Endothelial cell of umbilical vein (primary cell): ENCODE measurements around the gene POC5. TPM values are rescaled to one million over a fixed set of nuclear protein-coding genes. Genes with fewer than 3 reads are reported as not detected.

Experiments used
- Bru-seq: library from RNA; stranded (reverse); fragments of 400-500 nt; gene quantifications from one replicate; lab custom pipeline; 2021; lab: Mats Ljungman, UMichigan
- BruChase-seq, 2 experiments: library from RNA; stranded (reverse); fragments of 400-500 nt; gene quantifications; one replicate each; lab custom pipeline; 2021; lab: Mats Ljungman, UMichigan
- BruUV-seq: library from RNA; stranded (reverse); fragments of 400-500 nt; replicated peaks from 2 replicates; lab custom pipeline; 2021; lab: Mats Ljungman, UMichigan
- CTCF ChIA-PET: fragments of 300-600, 350-600 bp; sonication (Branson Sonifier 250); formaldehyde crosslinking; loops from one replicate; lab custom pipeline; 2021; ENCODE audit warnings: antibody characterized with exemption, inconsistent platforms; lab: Charles Lee
- POLR2A ChIA-PET: fragments of 300-600, 350-600 bp; sonication (Branson Sonifier 250); formaldehyde crosslinking; loops from one replicate; lab custom pipeline; 2021; ENCODE audit warnings: antibody characterized with exemption, inconsistent platforms; lab: Charles Lee
- DNase-seq: peaks from one replicate; pipeline ENCODE4 v3.0.0-alpha.2; 2011; ENCODE audit warnings: low read depth, low spot score
- FAIRE-seq: peaks from 2 replicates; lab custom pipeline; 2011; peaks lifted over from hg19 to GRCh38; lab: Jason Lieb, UNC
- H2AFZ ChIP-seq: 2 replicates; pipeline ENCODE4 v1.6.0; 2012; ENCODE audit warnings: low read depth, low read length, control low read depth, inconsistent platforms
- H3K27ac ChIP-seq: 2 replicates; pipeline ENCODE4 v1.5.1; 2011; ENCODE audit warnings: low read depth, mild to moderate bottlenecking, control low read depth, low read length, moderate library complexity; ENCODE audit not compliant: insufficient read depth
- H3K27me3 ChIP-seq, 2 experiments: 2 replicates each; pipeline versions ENCODE4 v1.6.0 to v1.6.1; 2011; ENCODE audit warnings: low read length in 2 of 2, mixed read lengths in 1 of 2; ENCODE audit not compliant: control insufficient read depth in 2 of 2, insufficient read depth in 2 of 2
- H3K36me3 ChIP-seq, 2 experiments: 2 replicates in 1 of 2; 3 replicates in 1 of 2; pipeline ENCODE4 v1.5.1; 2011; ENCODE audit warnings: low read length in 2 of 2, mild to moderate bottlenecking in 1 of 2, moderate library complexity in 1 of 2; ENCODE audit not compliant: control insufficient read depth in 2 of 2, insufficient read depth in 2 of 2; ENCODE audit errors: extremely low read depth in 1 of 2
- H3K4me1 ChIP-seq: 3 replicates; pipeline ENCODE4 v1.5.1; 2011; ENCODE audit warnings: mild to moderate bottlenecking, low read length; ENCODE audit not compliant: control insufficient read depth, insufficient read depth; ENCODE audit errors: extremely low read depth
- H3K4me2 ChIP-seq: 2 replicates; pipeline ENCODE4 v1.6.1; 2011; ENCODE audit warnings: low read length, control low read depth, mixed read lengths; ENCODE audit not compliant: insufficient read depth
- H3K4me3 ChIP-seq, 3 experiments: fragments of 200-600 bp in 1 of 3; sonication (generic), shearing (Covaris generic) in 1 of 3; replicated peaks in 1 of 3; 2 replicates each; pipeline ENCODE4 v1.5.1; 2011 to 2016; ENCODE audit warnings: control low read depth in 3 of 3, low read length in 3 of 3, mild to moderate bottlenecking in 2 of 3, inconsistent platforms in 1 of 3, low read depth in 1 of 3, moderate library complexity in 1 of 3; ENCODE audit not compliant: insufficient read depth in 1 of 3
- H3K79me2 ChIP-seq: 2 replicates; pipeline ENCODE4 v1.6.0; 2012; ENCODE audit warnings: low read length, inconsistent platforms; ENCODE audit not compliant: control insufficient read depth, insufficient read depth
- H3K9ac ChIP-seq: replicated peaks from 2 replicates; pipeline ENCODE3; 2011; ENCODE audit warnings: low read length, control low read depth; ENCODE audit not compliant: insufficient read depth; ENCODE audit errors: extremely low read depth
- H3K9me1 ChIP-seq: replicated peaks from 3 replicates; pipeline ENCODE4 v1.6.0; 2011; ENCODE audit warnings: mild to moderate bottlenecking, low read length; ENCODE audit not compliant: control insufficient read depth, insufficient read depth; ENCODE audit errors: extremely low read depth
- H3K9me3 ChIP-seq: replicated peaks from 2 replicates; pipeline ENCODE4 v1.5.1; 2012; ENCODE audit warnings: low read length, inconsistent platforms; ENCODE audit not compliant: control insufficient read depth, insufficient read depth
- H4K20me1 ChIP-seq: replicated peaks from 2 replicates; pipeline ENCODE3; 2011; ENCODE audit warnings: mild to moderate bottlenecking, low read length; ENCODE audit not compliant: control insufficient read depth, insufficient read depth; ENCODE audit errors: extremely low read depth
- FOS ChIP-seq: IDR thresholded peaks from 2 replicates; pipeline ENCODE4 v1.6.1; 2011; ENCODE audit warnings: mild to moderate bottlenecking, low read length, moderate library complexity, borderline replicate concordance; ENCODE audit not compliant: insufficient read depth
- MAX ChIP-seq: IDR thresholded peaks from 2 replicates; pipeline ENCODE4 v1.6.1; 2011; ENCODE audit not compliant: insufficient read depth, insufficient read length
- MYC ChIP-seq: IDR thresholded peaks from one replicate; pipeline ENCODE4 v1.6.1; 2011; ENCODE audit warnings: mild to moderate bottlenecking, low read depth, low read length
- POLR2A ChIP-seq: IDR thresholded peaks from 2 replicates; pipeline ENCODE4 v1.6.1; 2012; ENCODE audit warnings: low read depth, mild to moderate bottlenecking, control low read depth, low read length
- POLR2AphosphoS5 ChIP-seq: IDR thresholded peaks from 2 replicates; pipeline ENCODE4 v1.6.1; 2012; ENCODE audit warnings: low read depth, mild to moderate bottlenecking, control low read depth, low read length, moderate library complexity; ENCODE audit not compliant: insufficient read depth
- dilution Hi-C: fragments of 300-500 bp; cut with MboI; formaldehyde crosslinking; loops from one replicate; pipeline ENCODE4 v1.15.0; 2019; ENCODE audit warnings: low sequenced_read_pairs; ENCODE audit not compliant: extremely low pct_ligation_motif_present
- intact Hi-C: fragments of 100-400 bp; cut with micrococcal nuclease; formaldehyde crosslinking; loops from one replicate; pipeline ENCODE4 v1.10.0; 2022
- long read RNA-seq: library from polyadenylated mRNA; stranded (forward); transcript quantifications from one replicate; pipeline ENCODE4 v2.0.0, GENCODE V29; 2021
- polyA minus RNA-seq, 3 experiments: library from RNA; depleted of rRNA, polyadenylated mRNA; stranded (reverse); fragments of >200 nt; gene quantifications; 1 replicate in 1 of 3; 2 replicates in 2 of 3; pipeline ENCODE4 v1.2.3, GENCODE V29; 2011
- polyA plus RNA-seq, 4 experiments: library from polyadenylated mRNA; depleted of rRNA in 3 of 4; stranded (reverse) in 3 of 4; unstranded in 1 of 4; fragments of >200 nt; gene quantifications; 2 replicates each; pipeline versions ENCODE4 v1.2.1 to v1.2.3, GENCODE V29; 2011 to 2012; ENCODE audit warnings: missing spikeins in 1 of 4
- total RNA-seq: library from RNA; stranded (reverse); gene quantifications from 2 replicates; pipeline ENCODE4 v1.2.3, GENCODE V29; 2021

POC5 gene
- total RNA-seq, result 7.8 and 8.3 TPM in 2 replicates
- 10.9 and 15.9 TPM in 2 replicates for polyA plus RNA-seq
- 9.6 and 14.4 TPM in 2 replicates for polyA plus RNA-seq (2011; cell fraction: cytosol; rRNA removed)
- polyA plus RNA-seq (2011; cell fraction: nucleus; rRNA removed), result 21.0 and 25.9 TPM in 2 replicates
- 7.0 and 10.0 TPM in 2 replicates for polyA plus RNA-seq (2012)
- 7.3 and 10.9 TPM in 2 replicates for polyA minus RNA-seq
- polyA minus RNA-seq (2011; cell fraction: cytosol; rRNA and poly(A)+ RNA removed), result 12.3 TPM
- polyA minus RNA-seq (2011; cell fraction: nucleus; rRNA and poly(A)+ RNA removed), result 8.4 and 16.6 TPM in 2 replicates
- Bru-seq, nascent RNA, result percentile 73 among the genes with signal in this experiment
- BruChase-seq, experiment 1, labeled RNA remaining after a 6-hour chase, result percentile 51 among the genes with signal in this experiment
- percentile 58 among the genes with signal in this experiment for BruChase-seq, experiment 2, labeled RNA remaining after a 2-hour chase
- long read RNA-seq, transcript POC5-202 (12 exons, 2,229 nt), result major isoform, 7 of 14 reads
- long read RNA-seq, partial matches to known transcripts, result 4 of 14 reads
- long read RNA-seq, other reads (novel, unspliced or antisense), result 3 of 14 reads

GRCh38 chr5:75717082-75717922 is at the start of gene POC5:
TSS of gene POC5 (minus strand) at chr5:75717437. CDS start at chr5:75712937, 4,500 bp downstream.
- peak; percentile 98 for FAIRE-seq
- Histone ChIP-seq H3K9me1 (no peaks in the 10 kb centered on the region), H3K9ac (peak within 1 kb of the TSS; percentile 61), H3K4me1 (peaks cover 7% of the 10 kb centered on the region), H3K4me2 (peak within 1 kb of the TSS; percentile 86), H3K27ac (peak within 1 kb of the TSS; percentile 53), H3K79me2 (peaks cover 15% of the 10 kb centered on the region), H3K4me3 (peak within 1 kb of the TSS; percentile 49 to 88 (median 86)), H3K9me3 (no peaks in the 10 kb centered on the region), H4K20me1 (no peaks in the 10 kb centered on the region), H3K27me3 (peaks cover 8 to 9% of the 10 kb centered on the region in 2 experiments), H2AFZ (peak within 1 kb of the TSS; percentile 79), H3K36me3 (peaks cover 0 to under 1% of the 10 kb centered on the region in 2 experiments)
- dilution Hi-C loops, result no loop called here
- CTCF ChIA-PET, result interaction anchor here (0.7 to 1.5 kb wide), 5 partner anchors 10 to 380 kb away, joined by 3 to 8 read pairs (median 3); partner anchors contain the start of gene HMGCR
- POLR2A ChIA-PET, result interaction anchor here (0.7 to 1.1 kb wide), 2 partner anchors 28 to 380 kb away, joined by 3 read pairs; partner anchors contain the start of gene HMGCR
- TF ChIP-seq MAX (peak; percentile 67), FOS (peak; percentile 82), MYC (peak; percentile 56), POLR2AphosphoS5 (peak; percentile 41), POLR2A (no peak)
- peak; percentile 98 for DNase-seq
- intact Hi-C loops, result loop anchor here (1.0 to 10.0 kb wide), 6 partner anchors 151 to 663 kb away; partner anchors contain the start of genes ANKRD31, CERT1, GCNT4 and POLK
- TSS peak; percentile 84 for BruUV-seq
